Fibroblast of lung (primary cell): ENCODE data around the gene USP16. TPM values are rescaled to one million over a fixed set of nuclear protein-coding genes. Genes with fewer than 3 reads are reported as not detected.
"Not testable (repeated sequence)": the region's sequence is repeated elsewhere in the genome, so short reads cannot be mapped to it uniquely, and the experiment has no call there.

Source experiments
- DNase-seq, 2 donors: peaks; one replicate each; pipeline versions ENCODE4 v3.0.0 to v3.0.0-alpha.2; 2010; ENCODE audit warnings: low read depth in 2 of 2
- H2AFZ ChIP-seq: 2 replicates; pipeline ENCODE4 v1.5.1; 2012; ENCODE audit warnings: low read length, control low read depth, inconsistent platforms
- H3K27ac ChIP-seq: 2 replicates; pipeline ENCODE4 v1.5.1; 2011; ENCODE audit warnings: low read length, control low read depth; ENCODE audit not compliant: insufficient read depth
- H3K27me3 ChIP-seq: 2 replicates; pipeline ENCODE4 v1.5.1; 2011; ENCODE audit warnings: mild to moderate bottlenecking, low read length; ENCODE audit not compliant: control insufficient read depth, insufficient read depth
- H3K36me3 ChIP-seq: 2 replicates; pipeline ENCODE4 v1.5.1; 2011; ENCODE audit warnings: low read length; ENCODE audit not compliant: control insufficient read depth, insufficient read depth
- H3K4me1 ChIP-seq: 2 replicates; pipeline ENCODE4 v1.5.1; 2011; ENCODE audit warnings: low read length; ENCODE audit not compliant: control insufficient read depth, insufficient read depth; ENCODE audit errors: extremely low read depth
- H3K4me2 ChIP-seq: 2 replicates; pipeline ENCODE4 v1.5.1; 2011; ENCODE audit warnings: low read length, control low read depth; ENCODE audit not compliant: insufficient read depth; ENCODE audit errors: extremely low read depth
- H3K4me3 ChIP-seq, 4 experiments: fragments of 200-600 bp in 1 of 4; sonication (generic) in 1 of 4; replicated peaks in 1 of 4; 2 replicates each; pipeline ENCODE4 v1.5.1; 2011 to 2016; ENCODE audit warnings: low read length in 4 of 4, low read depth in 3 of 4, mild to moderate bottlenecking in 3 of 4, control low read depth in 2 of 4, inconsistent platforms in 1 of 4, mixed read lengths in 1 of 4; ENCODE audit not compliant: insufficient read depth in 1 of 4; ENCODE audit errors: control extremely low read depth in 1 of 4
- H3K79me2 ChIP-seq: 2 replicates; pipeline ENCODE4 v1.5.1; 2012; ENCODE audit warnings: mild to moderate bottlenecking, low read length, inconsistent platforms; ENCODE audit not compliant: control insufficient read depth, insufficient read depth
- H3K9ac ChIP-seq: 2 replicates; pipeline ENCODE4 v1.5.1; 2011; ENCODE audit warnings: mild to moderate bottlenecking, low read length, control low read depth; ENCODE audit not compliant: insufficient read depth
- H3K9me3 ChIP-seq: 2 replicates; pipeline ENCODE4 v1.5.1; 2012; ENCODE audit warnings: low read depth, low read length; ENCODE audit not compliant: control insufficient read depth, insufficient read depth
- H4K20me1 ChIP-seq: 2 replicates; pipeline ENCODE4 v1.5.1; 2011; ENCODE audit warnings: low read length; ENCODE audit not compliant: control insufficient read depth, insufficient read depth; ENCODE audit errors: extremely low read depth
- EZH2 ChIP-seq: IDR thresholded peaks from 2 replicates; pipeline ENCODE4 v1.5.1; 2012; ENCODE audit warnings: low read length, control low read depth, mild to moderate bottlenecking; ENCODE audit errors: missing control alignments
- polyA plus RNA-seq, 2 donors: library from polyadenylated mRNA; depleted of rRNA in 1 of 2; stranded (reverse) in 1 of 2; unstranded in 1 of 2; fragments of >200 nt; gene quantifications; 2 replicates each; pipeline ENCODE4 v1.2.1, GENCODE V29; 2011 to 2012; ENCODE audit warnings: missing spikeins in 1 of 2
- total RNA-seq: library from RNA; depleted of rRNA; stranded (reverse); fragments of >200 nt; gene quantifications from 2 replicates; pipeline ENCODE4 v1.2.1, GENCODE V29; 2014
- TF ChIP-seq, protein P1 (sequence below), 2 donors: IDR thresholded peaks in 1 of 2; conservative IDR thresholded peaks in 1 of 2; 1 replicate in 1 of 2; 2 replicates in 1 of 2; pipeline ENCODE4 v1.5.1; 2011 to 2012; ENCODE audit warnings: low read length in 2 of 2, control low read depth in 1 of 2, inconsistent platforms in 1 of 2, low read depth in 1 of 2, mild to moderate bottlenecking in 1 of 2

The USP16 gene
- total and polyA plus RNA-seq, 2 donors (not counting 1 experiment from before 2014, with no cell fraction given), result 32.2 to 34.4 TPM

DNA sequence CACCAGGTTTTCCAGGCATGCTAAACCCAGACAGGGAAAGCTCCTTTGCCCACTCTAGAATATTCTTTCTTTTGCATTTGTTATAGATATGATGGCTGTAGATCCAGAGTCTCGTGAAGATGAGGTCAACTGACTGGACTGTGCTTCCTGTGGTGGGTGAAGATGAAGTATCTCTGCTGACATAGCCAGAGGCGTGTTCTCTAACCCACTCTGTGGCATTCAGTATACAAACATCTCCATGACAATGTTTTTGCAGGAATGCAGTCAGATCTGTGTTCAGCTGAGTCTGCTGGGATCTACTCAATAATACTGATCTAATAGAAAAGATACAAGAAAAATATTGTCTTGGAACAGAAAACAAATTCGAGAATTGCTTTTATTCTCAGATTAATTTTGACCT lies 16.7 kb upstream of the USP16 start:
- Histone ChIP-seq H4K20me1 (no peaks in the 10 kb centered on the region), H3K4me1 (no peaks in the 10 kb centered on the region), H3K27ac (no peak overlapping the region), H3K4me3 (no peak overlapping the region), H3K9ac (no peak overlapping the region), H3K4me2 (no peak overlapping the region), H3K27me3 (no peaks in the 10 kb centered on the region), H3K79me2 (no peaks in the 10 kb centered on the region), H3K9me3 (no peaks in the 10 kb centered on the region), H2AFZ (no peak overlapping the region), H3K36me3 (no peaks in the 10 kb centered on the region)
- no peak for DNase-seq
- TF ChIP-seq, protein P1, sequence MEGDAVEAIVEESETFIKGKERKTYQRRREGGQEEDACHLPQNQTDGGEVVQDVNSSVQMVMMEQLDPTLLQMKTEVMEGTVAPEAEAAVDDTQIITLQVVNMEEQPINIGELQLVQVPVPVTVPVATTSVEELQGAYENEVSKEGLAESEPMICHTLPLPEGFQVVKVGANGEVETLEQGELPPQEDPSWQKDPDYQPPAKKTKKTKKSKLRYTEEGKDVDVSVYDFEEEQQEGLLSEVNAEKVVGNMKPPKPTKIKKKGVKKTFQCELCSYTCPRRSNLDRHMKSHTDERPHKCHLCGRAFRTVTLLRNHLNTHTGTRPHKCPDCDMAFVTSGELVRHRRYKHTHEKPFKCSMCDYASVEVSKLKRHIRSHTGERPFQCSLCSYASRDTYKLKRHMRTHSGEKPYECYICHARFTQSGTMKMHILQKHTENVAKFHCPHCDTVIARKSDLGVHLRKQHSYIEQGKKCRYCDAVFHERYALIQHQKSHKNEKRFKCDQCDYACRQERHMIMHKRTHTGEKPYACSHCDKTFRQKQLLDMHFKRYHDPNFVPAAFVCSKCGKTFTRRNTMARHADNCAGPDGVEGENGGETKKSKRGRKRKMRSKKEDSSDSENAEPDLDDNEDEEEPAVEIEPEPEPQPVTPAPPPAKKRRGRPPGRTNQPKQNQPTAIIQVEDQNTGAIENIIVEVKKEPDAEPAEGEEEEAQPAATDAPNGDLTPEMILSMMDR (conservative IDR thresholded peaks at IDR 0.05 in 1 of 2, IDR thresholded peaks at IDR 0.05 in 1 of 2; ENCODE audit: low read depth in 1 of 2, low read length in 2 of 2), result no peak
- TF ChIP-seq EZH2, result no peak

DNA sequence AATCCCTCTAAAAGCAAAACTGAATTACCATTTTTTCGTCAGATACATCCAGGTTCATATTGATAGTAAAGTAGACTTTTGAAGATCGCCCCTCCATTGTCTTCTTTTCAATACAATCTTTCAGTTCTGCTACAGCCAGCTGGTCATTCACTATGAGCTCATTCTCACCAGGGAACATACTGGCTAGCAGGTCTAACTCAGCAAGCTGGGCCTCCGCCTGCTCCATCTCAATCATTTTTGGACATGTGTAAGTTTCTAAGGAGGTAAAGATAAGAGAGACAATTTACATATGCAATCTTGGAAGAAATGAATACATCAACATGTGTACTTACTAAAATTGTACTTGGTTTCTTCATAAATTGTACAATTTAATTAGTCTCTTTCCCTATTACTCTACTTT lies 16.1 kb upstream of the USP16 start:
- Histone ChIP-seq H3K9me3 (no peaks in the 10 kb centered on the region), H3K79me2 (no peaks in the 10 kb centered on the region), H4K20me1 (no peaks in the 10 kb centered on the region), H3K27me3 (no peaks in the 10 kb centered on the region), H3K4me1 (no peaks in the 10 kb centered on the region), H3K36me3 (no peaks in the 10 kb centered on the region), H3K4me2 (no peak overlapping the region), H3K27ac (no peak overlapping the region), H3K4me3 (no peak overlapping the region), H2AFZ (no peak overlapping the region), H3K9ac (no peak overlapping the region)
- TF ChIP-seq, protein P1 (conservative IDR thresholded peaks at IDR 0.05 in 1 of 2, IDR thresholded peaks at IDR 0.05 in 1 of 2; ENCODE audit: low read depth in 1 of 2, low read length in 2 of 2), result no peak
- TF ChIP-seq EZH2, result no peak
- DNase-seq, result no peak

DNA sequence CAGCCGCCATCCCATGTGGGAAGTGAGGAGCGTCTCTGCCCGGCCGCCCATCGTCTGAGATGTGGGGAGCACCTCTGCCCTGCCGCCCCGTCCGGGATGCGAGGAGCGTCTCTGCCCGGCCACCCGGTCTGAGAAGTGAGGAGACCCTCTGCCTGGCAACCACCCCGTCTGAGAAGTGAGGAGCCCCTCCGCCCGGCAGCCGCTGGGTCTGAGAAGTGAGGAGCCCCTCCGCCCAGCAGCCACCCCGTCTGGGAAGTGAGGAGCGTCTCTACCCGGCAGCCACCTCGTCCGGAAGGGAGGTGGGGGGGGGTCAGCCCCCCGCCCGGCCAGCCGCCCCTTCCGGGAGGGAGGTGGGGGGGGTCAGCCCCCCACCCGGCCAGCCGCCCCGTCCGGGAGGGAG lies 13.2 kb upstream of the USP16 start:
- not testable (repeated sequence) for H3K27ac ChIP-seq, H3K4me2 ChIP-seq, H4K20me1 ChIP-seq, H3K4me3 ChIP-seq, H2AFZ ChIP-seq, H3K27me3 ChIP-seq, H3K4me1 ChIP-seq, H3K9ac ChIP-seq, H3K79me2 ChIP-seq, H3K9me3 ChIP-seq, DNase-seq, H3K36me3 ChIP-seq
